ENCODE results near the gene EXOC3L2. TPM values are rescaled to one million over a fixed set of nuclear protein-coding genes. Genes with fewer than 3 reads are reported as not detected.

The EXOC3L2 gene
- total RNA-seq, 1 experiment from 2014 or later = not detected

- H3K9me3 Mint-ChIP-seq (ENCODE audit: low read depth, unreplicated experiment) = no peaks in the 10 kb centered on the region
- CTCF ChIA-PET = interaction anchor here (0.6 to 1.2 kb wide), 2 partner anchors 82 to 121 kb away, joined by 3 to 4 read pairs; no protein-coding TSS in a partner anchor
- peaks cover 24% of the 10 kb centered on the region for H3K36me3 Mint-ChIP-seq (ENCODE audit: insufficient read depth, unreplicated experiment)
- no peak for TF ChIP-seq CTCF (IDR thresholded peaks at IDR 0.05; ENCODE audit: unreplicated experiment)
- no peak for DNase-seq
- BruUV-seq (replicated peaks) = no TSS peak
- no peaks in the 10 kb centered on the region for H3K27me3 Mint-ChIP-seq (ENCODE audit: unreplicated experiment)
- no peak overlapping the region for H3K27ac Mint-ChIP-seq (ENCODE audit: unreplicated experiment)
- intact Hi-C loops (cut with micrococcal nuclease; ENCODE audit: unreplicated experiment) = no loop called here
- peaks cover 21% of the 10 kb centered on the region for H3K4me1 Mint-ChIP-seq (ENCODE audit: low read depth, unreplicated experiment)
- H3K4me3 Mint-ChIP-seq (ENCODE audit: low read depth, unreplicated experiment) = no peak overlapping the region
Observed at GRCh38 chr19:45256836-45257235, 11.6 kb upstream of the EXOC3L2 start.

GRCh38 chr19:45255611-45256157 is 10.5 kb upstream of the EXOC3L2 start:
- Mint-ChIP-seq H3K27me3 (ENCODE audit: unreplicated experiment) (peaks cover 8% of the 10 kb centered on the region), H3K36me3 (ENCODE audit: insufficient read depth, unreplicated experiment) (peaks cover 33% of the 10 kb centered on the region), H3K9me3 (ENCODE audit: low read depth, unreplicated experiment) (no peaks in the 10 kb centered on the region), H3K4me1 (ENCODE audit: low read depth, unreplicated experiment) (peaks cover 27% of the 10 kb centered on the region), H3K4me3 (ENCODE audit: low read depth, unreplicated experiment) (no peak overlapping the region), H3K27ac (ENCODE audit: unreplicated experiment) (no peak overlapping the region)
- BruUV-seq (replicated peaks) = no TSS peak
- DNase-seq = no peak
- CTCF ChIA-PET = no interaction called here
- no peak for TF ChIP-seq CTCF (IDR thresholded peaks at IDR 0.05; ENCODE audit: unreplicated experiment)
- intact Hi-C loops (cut with micrococcal nuclease; ENCODE audit: unreplicated experiment) = no loop called here

GRCh38 chr19:45254044-45254531 is 8.9 kb upstream of the EXOC3L2 start:
- intact Hi-C loops (cut with micrococcal nuclease; ENCODE audit: unreplicated experiment) = no loop called here
- CTCF ChIA-PET = interaction anchor here (0.6 kb wide), 1 partner anchor 23 kb away, joined by 3 read pairs; no protein-coding TSS in a partner anchor

GRCh38 chr19:45253396-45254027 is 8.3 kb upstream of the EXOC3L2 start:
- Mint-ChIP-seq H3K27ac (ENCODE audit: unreplicated experiment) (no peak overlapping the region), H3K36me3 (ENCODE audit: insufficient read depth, unreplicated experiment) (peaks cover 30% of the 10 kb centered on the region), H3K27me3 (ENCODE audit: unreplicated experiment) (peaks cover 14% of the 10 kb centered on the region), H3K9me3 (ENCODE audit: low read depth, unreplicated experiment) (no peaks in the 10 kb centered on the region), H3K4me1 (ENCODE audit: low read depth, unreplicated experiment) (peaks cover 32% of the 10 kb centered on the region), H3K4me3 (ENCODE audit: low read depth, unreplicated experiment) (peak overlapping the region; percentile 88)
- intact Hi-C loops (cut with micrococcal nuclease; ENCODE audit: unreplicated experiment) = loop anchor here (2.0 kb wide), 1 partner anchor 85 kb away; no protein-coding TSS in a partner anchor
- TF ChIP-seq CTCF (IDR thresholded peaks at IDR 0.05; ENCODE audit: unreplicated experiment) = no peak
- DNase-seq = no peak
- CTCF ChIA-PET = interaction anchor here (0.7 kb wide), 1 partner anchor 91 kb away, joined by 4 read pairs; no protein-coding TSS in a partner anchor
- BruUV-seq (replicated peaks) = no TSS peak

More at GRCh38 chr19:45254044-45254531, 8.9 kb upstream of the EXOC3L2 start:
- Mint-ChIP-seq H3K27ac (ENCODE audit: unreplicated experiment) (no peak overlapping the region), H3K36me3 (ENCODE audit: insufficient read depth, unreplicated experiment) (peaks cover 36% of the 10 kb centered on the region), H3K27me3 (ENCODE audit: unreplicated experiment) (peaks cover 14% of the 10 kb centered on the region), H3K4me3 (ENCODE audit: low read depth, unreplicated experiment) (no peak overlapping the region), H3K4me1 (ENCODE audit: low read depth, unreplicated experiment) (peaks cover 32% of the 10 kb centered on the region), H3K9me3 (ENCODE audit: low read depth, unreplicated experiment) (no peaks in the 10 kb centered on the region)
- TF ChIP-seq CTCF (IDR thresholded peaks at IDR 0.05; ENCODE audit: unreplicated experiment) = peak; percentile 48
- BruUV-seq (replicated peaks) = no TSS peak
- DNase-seq = no peak

Data from Calu3 (cell line).